Endothelial cell of umbilical vein (primary cell): ENCODE data around the gene CTDSP1. TPM values are rescaled to one million over a fixed set of nuclear protein-coding genes. Genes with fewer than 3 reads are reported as not detected.

Source experiments
- BruUV-seq: library from RNA; stranded (reverse); fragments of 400-500 nt; replicated peaks from 2 replicates; lab custom pipeline; 2021; lab: Mats Ljungman, UMichigan
- CTCF ChIA-PET: fragments of 300-600, 350-600 bp; sonication (Branson Sonifier 250); formaldehyde crosslinking; loops from one replicate; lab custom pipeline; 2021; ENCODE audit warnings: antibody characterized with exemption, inconsistent platforms; lab: Charles Lee
- POLR2A ChIA-PET: fragments of 300-600, 350-600 bp; sonication (Branson Sonifier 250); formaldehyde crosslinking; loops from one replicate; lab custom pipeline; 2021; ENCODE audit warnings: antibody characterized with exemption, inconsistent platforms; lab: Charles Lee
- DNase-seq: peaks from one replicate; pipeline ENCODE4 v3.0.0-alpha.2; 2011; ENCODE audit warnings: low read depth, low spot score
- FAIRE-seq: peaks from 2 replicates; lab custom pipeline; 2011; peaks lifted over from hg19 to GRCh38; lab: Jason Lieb, UNC
- H2AFZ ChIP-seq: 2 replicates; pipeline ENCODE4 v1.6.0; 2012; ENCODE audit warnings: low read depth, low read length, control low read depth, inconsistent platforms
- H3K27ac ChIP-seq: 2 replicates; pipeline ENCODE4 v1.5.1; 2011; ENCODE audit warnings: low read depth, mild to moderate bottlenecking, control low read depth, low read length, moderate library complexity; ENCODE audit not compliant: insufficient read depth
- H3K27me3 ChIP-seq, 2 experiments: 2 replicates each; pipeline versions ENCODE4 v1.6.0 to v1.6.1; 2011; ENCODE audit warnings: low read length in 2 of 2, mixed read lengths in 1 of 2; ENCODE audit not compliant: control insufficient read depth in 2 of 2, insufficient read depth in 2 of 2
- H3K36me3 ChIP-seq, 2 experiments: 2 replicates in 1 of 2; 3 replicates in 1 of 2; pipeline ENCODE4 v1.5.1; 2011; ENCODE audit warnings: low read length in 2 of 2, mild to moderate bottlenecking in 1 of 2, moderate library complexity in 1 of 2; ENCODE audit not compliant: control insufficient read depth in 2 of 2, insufficient read depth in 2 of 2; ENCODE audit errors: extremely low read depth in 1 of 2
- H3K4me1 ChIP-seq: 3 replicates; pipeline ENCODE4 v1.5.1; 2011; ENCODE audit warnings: mild to moderate bottlenecking, low read length; ENCODE audit not compliant: control insufficient read depth, insufficient read depth; ENCODE audit errors: extremely low read depth
- H3K4me2 ChIP-seq: 2 replicates; pipeline ENCODE4 v1.6.1; 2011; ENCODE audit warnings: low read length, control low read depth, mixed read lengths; ENCODE audit not compliant: insufficient read depth
- H3K4me3 ChIP-seq, 3 experiments: fragments of 200-600 bp in 1 of 3; sonication (generic), shearing (Covaris generic) in 1 of 3; replicated peaks in 1 of 3; 2 replicates each; pipeline ENCODE4 v1.5.1; 2011 to 2016; ENCODE audit warnings: control low read depth in 3 of 3, low read length in 3 of 3, mild to moderate bottlenecking in 2 of 3, inconsistent platforms in 1 of 3, low read depth in 1 of 3, moderate library complexity in 1 of 3; ENCODE audit not compliant: insufficient read depth in 1 of 3
- H3K79me2 ChIP-seq: 2 replicates; pipeline ENCODE4 v1.6.0; 2012; ENCODE audit warnings: low read length, inconsistent platforms; ENCODE audit not compliant: control insufficient read depth, insufficient read depth
- H3K9ac ChIP-seq: replicated peaks from 2 replicates; pipeline ENCODE3; 2011; ENCODE audit warnings: low read length, control low read depth; ENCODE audit not compliant: insufficient read depth; ENCODE audit errors: extremely low read depth
- H3K9me1 ChIP-seq: replicated peaks from 3 replicates; pipeline ENCODE4 v1.6.0; 2011; ENCODE audit warnings: mild to moderate bottlenecking, low read length; ENCODE audit not compliant: control insufficient read depth, insufficient read depth; ENCODE audit errors: extremely low read depth
- H3K9me3 ChIP-seq: replicated peaks from 2 replicates; pipeline ENCODE4 v1.5.1; 2012; ENCODE audit warnings: low read length, inconsistent platforms; ENCODE audit not compliant: control insufficient read depth, insufficient read depth
- H4K20me1 ChIP-seq: replicated peaks from 2 replicates; pipeline ENCODE3; 2011; ENCODE audit warnings: mild to moderate bottlenecking, low read length; ENCODE audit not compliant: control insufficient read depth, insufficient read depth; ENCODE audit errors: extremely low read depth
- EZH2 ChIP-seq: IDR thresholded peaks from 2 replicates; pipeline ENCODE4 v1.6.1; 2012; ENCODE audit warnings: borderline replicate concordance, low read depth, mild to moderate bottlenecking, moderate library complexity, low read length, inconsistent platforms; ENCODE audit not compliant: severe bottlenecking
- FOS ChIP-seq: IDR thresholded peaks from 2 replicates; pipeline ENCODE4 v1.6.1; 2011; ENCODE audit warnings: mild to moderate bottlenecking, low read length, moderate library complexity, borderline replicate concordance; ENCODE audit not compliant: insufficient read depth
- GATA2 ChIP-seq: IDR thresholded peaks from 2 replicates; pipeline ENCODE4 v1.7.0; 2011; ENCODE audit warnings: low read depth, mild to moderate bottlenecking, moderate library complexity, mixed read lengths, low read length; ENCODE audit not compliant: insufficient read length, insufficient read depth
- JUN ChIP-seq: IDR thresholded peaks from 2 replicates; pipeline ENCODE4 v1.6.1; 2011; ENCODE audit warnings: borderline replicate concordance, low read depth; ENCODE audit not compliant: insufficient read length, insufficient read depth
- MAX ChIP-seq: IDR thresholded peaks from 2 replicates; pipeline ENCODE4 v1.6.1; 2011; ENCODE audit not compliant: insufficient read depth, insufficient read length
- MYC ChIP-seq: IDR thresholded peaks from one replicate; pipeline ENCODE4 v1.6.1; 2011; ENCODE audit warnings: mild to moderate bottlenecking, low read depth, low read length
- POLR2A ChIP-seq: IDR thresholded peaks from 2 replicates; pipeline ENCODE4 v1.6.1; 2012; ENCODE audit warnings: low read depth, mild to moderate bottlenecking, control low read depth, low read length
- POLR2AphosphoS5 ChIP-seq: IDR thresholded peaks from 2 replicates; pipeline ENCODE4 v1.6.1; 2012; ENCODE audit warnings: low read depth, mild to moderate bottlenecking, control low read depth, low read length, moderate library complexity; ENCODE audit not compliant: insufficient read depth
- dilution Hi-C: fragments of 300-500 bp; cut with MboI; formaldehyde crosslinking; loops from one replicate; pipeline ENCODE4 v1.15.0; 2019; ENCODE audit warnings: low sequenced_read_pairs; ENCODE audit not compliant: extremely low pct_ligation_motif_present
- intact Hi-C: fragments of 100-400 bp; cut with micrococcal nuclease; formaldehyde crosslinking; loops from one replicate; pipeline ENCODE4 v1.10.0; 2022
- polyA plus RNA-seq, 4 experiments: library from polyadenylated mRNA; depleted of rRNA in 3 of 4; stranded (reverse) in 3 of 4; unstranded in 1 of 4; fragments of >200 nt; gene quantifications; 2 replicates each; pipeline versions ENCODE4 v1.2.1 to v1.2.3, GENCODE V29; 2011 to 2012; ENCODE audit warnings: missing spikeins in 1 of 4
- total RNA-seq: library from RNA; stranded (reverse); gene quantifications from 2 replicates; pipeline ENCODE4 v1.2.3, GENCODE V29; 2021
- TF ChIP-seq, protein P1 (sequence below), 2 donors: IDR thresholded peaks; 1 replicate in 1 of 2; 2 replicates in 1 of 2; pipeline ENCODE4 v1.5.1; 2011; ENCODE audit warnings: low read length in 2 of 2, mild to moderate bottlenecking in 2 of 2, moderate library complexity in 2 of 2, control low read depth in 1 of 2, inconsistent platforms in 1 of 2, low read depth in 1 of 2; ENCODE audit not compliant: insufficient read depth in 1 of 2; ENCODE audit errors: extremely low read depth in 1 of 2

The CTDSP1 gene
- total and polyA plus RNA-seq, 2 donors (not counting 3 experiments of a cell fraction or from before 2014, with no cell fraction given): 86.1 to 112 TPM

DNA sequence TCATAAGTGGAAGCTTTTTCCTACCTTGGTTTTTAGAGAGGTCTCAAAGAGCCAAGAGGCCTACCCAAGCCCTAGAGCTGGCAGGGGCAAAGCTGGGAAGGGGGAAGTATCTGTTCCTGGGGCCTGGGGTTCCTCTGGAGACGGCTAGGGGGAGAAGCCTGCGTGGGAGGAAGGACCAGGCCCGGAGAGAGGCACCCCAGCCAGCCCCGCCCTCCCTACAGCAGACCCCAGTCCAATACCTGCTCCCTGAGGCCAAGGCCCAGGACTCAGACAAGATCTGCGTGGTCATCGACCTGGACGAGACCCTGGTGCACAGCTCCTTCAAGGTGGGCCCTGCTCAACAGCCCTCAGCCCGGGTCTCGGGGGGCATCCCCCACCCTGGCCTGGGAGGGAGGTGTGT is 2.2 kb downstream of the CTDSP1 start:
- Histone ChIP-seq H3K9me1 (no peaks in the 10 kb centered on the region), H3K79me2 (peaks cover 21% of the 10 kb centered on the region), H3K4me1 (peaks cover 38% of the 10 kb centered on the region), H4K20me1 (no peaks in the 10 kb centered on the region), H3K4me2 (no peak overlapping the region), H3K36me3 (peaks cover 0 to 24% of the 10 kb centered on the region in 2 experiments), H3K4me3 (no peak overlapping the region), H3K27me3 (no peaks in the 10 kb centered on the region), H2AFZ (no peak overlapping the region), H3K9ac (no peak overlapping the region), H3K9me3 (no peaks in the 10 kb centered on the region), H3K27ac (no peak overlapping the region)
- BruUV-seq: no TSS peak
- dilution Hi-C loops (no loop called here), intact Hi-C loops (no loop called here)
- TF ChIP-seq JUN: no peak
- TF ChIP-seq POLR2AphosphoS5: no peak
- TF ChIP-seq GATA2: no peak
- TF ChIP-seq MYC: no peak
- TF ChIP-seq EZH2: no peak
- TF ChIP-seq MAX: no peak
- TF ChIP-seq, protein P1, sequence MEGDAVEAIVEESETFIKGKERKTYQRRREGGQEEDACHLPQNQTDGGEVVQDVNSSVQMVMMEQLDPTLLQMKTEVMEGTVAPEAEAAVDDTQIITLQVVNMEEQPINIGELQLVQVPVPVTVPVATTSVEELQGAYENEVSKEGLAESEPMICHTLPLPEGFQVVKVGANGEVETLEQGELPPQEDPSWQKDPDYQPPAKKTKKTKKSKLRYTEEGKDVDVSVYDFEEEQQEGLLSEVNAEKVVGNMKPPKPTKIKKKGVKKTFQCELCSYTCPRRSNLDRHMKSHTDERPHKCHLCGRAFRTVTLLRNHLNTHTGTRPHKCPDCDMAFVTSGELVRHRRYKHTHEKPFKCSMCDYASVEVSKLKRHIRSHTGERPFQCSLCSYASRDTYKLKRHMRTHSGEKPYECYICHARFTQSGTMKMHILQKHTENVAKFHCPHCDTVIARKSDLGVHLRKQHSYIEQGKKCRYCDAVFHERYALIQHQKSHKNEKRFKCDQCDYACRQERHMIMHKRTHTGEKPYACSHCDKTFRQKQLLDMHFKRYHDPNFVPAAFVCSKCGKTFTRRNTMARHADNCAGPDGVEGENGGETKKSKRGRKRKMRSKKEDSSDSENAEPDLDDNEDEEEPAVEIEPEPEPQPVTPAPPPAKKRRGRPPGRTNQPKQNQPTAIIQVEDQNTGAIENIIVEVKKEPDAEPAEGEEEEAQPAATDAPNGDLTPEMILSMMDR (IDR thresholded peaks at IDR 0.05; ENCODE audit: extremely low read depth in 1 of 2, insufficient read depth in 1 of 2, low read depth in 1 of 2, low read length in 2 of 2): no peak
- TF ChIP-seq POLR2A: no peak
- TF ChIP-seq FOS: no peak
- POLR2A ChIA-PET: no interaction called here
- FAIRE-seq: no peak
- no peak for DNase-seq
- CTCF ChIA-PET: interaction anchor here (0.8 to 2.7 kb wide), 3 partner anchors 63 to 143 kb away, joined by 3 to 20 read pairs (median 3); no protein-coding TSS in a partner anchor
